NCI-H2171 (cell line): ENCODE results near the gene PCBP2.

Experiments used
- DNase-seq: peaks from one replicate; lab custom pipeline; 2025; lab: John Stamatoyannopoulos, UW

The PCBP2 gene

DNA sequence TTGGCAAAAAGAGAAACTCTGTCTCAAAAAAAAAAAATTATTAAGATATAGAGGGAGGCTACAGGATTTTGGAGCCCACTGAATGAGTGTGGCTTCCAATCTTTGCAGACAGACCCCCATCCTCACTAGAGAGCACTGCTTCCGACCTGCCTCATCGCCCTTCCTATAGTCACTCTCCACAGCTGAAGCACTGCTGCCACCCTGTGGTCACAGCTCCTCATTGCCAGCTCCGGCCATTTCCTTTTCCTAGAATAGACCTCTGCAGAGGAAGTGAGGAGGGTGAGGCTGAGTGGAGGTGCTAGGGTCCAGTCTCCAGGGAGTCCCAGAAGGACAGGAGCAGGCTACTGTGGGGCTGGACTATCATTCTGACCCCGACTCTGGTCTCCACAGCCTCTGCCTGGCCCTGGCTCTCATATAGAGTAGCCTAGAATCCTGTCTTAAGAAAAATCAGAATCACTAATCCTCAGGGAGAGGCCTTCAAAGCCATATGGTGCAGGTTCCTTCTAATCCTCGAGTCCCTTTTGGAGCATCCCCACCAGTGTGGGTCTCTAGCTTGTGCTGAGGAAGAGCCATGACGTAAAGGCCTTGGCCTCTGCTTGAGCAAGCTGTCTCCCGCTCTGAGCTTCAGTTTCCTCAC lies 56.8 kb downstream of the PCBP2 start:
- peak; percentile 44 for DNase-seq

GRCh38 chr12:53510181-53510812 lies 58.4 kb downstream of the PCBP2 start:
- no peak for DNase-seq

- no peak for DNase-seq
These were observed 62.0 kb downstream of the PCBP2 start for GRCh38 chr12:53513712-53514410.

DNA sequence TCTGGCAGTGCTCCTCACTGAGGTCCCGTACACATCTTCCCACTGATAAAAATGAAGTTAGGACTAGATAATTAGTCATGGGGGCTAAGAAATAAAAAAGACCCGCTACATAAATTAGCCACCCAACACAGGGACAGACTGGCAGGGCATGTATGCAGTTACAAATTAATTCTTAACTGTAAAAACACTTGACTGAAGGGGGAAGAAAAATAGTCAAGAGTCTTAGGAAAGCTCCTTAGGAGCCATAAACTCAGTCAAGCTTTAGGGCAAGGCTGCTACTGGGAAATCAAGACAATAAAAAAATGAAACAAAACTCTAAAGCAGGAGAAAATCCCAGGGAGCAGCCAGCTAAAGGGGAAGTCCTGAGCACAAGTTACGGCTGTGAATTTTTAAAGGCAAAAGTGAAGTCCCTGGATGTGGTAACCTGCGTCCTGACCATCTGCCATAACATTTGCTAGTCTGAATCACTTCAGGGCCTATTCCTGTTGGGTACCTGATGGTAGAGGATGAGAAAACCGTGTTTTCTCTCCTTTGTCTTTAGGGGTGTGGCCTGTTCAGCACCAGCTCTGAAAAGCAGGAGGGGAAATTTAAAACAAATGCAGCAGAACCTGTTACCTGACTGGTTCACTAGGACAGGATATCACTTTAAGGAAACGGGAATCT lies 62.9 kb downstream of the PCBP2 start:
- DNase-seq, result peak; percentile 22

- DNase-seq, result no peak
These were observed 63.4 kb downstream of the PCBP2 start for GRCh38 chr12:53515291-53515680.

DNA sequence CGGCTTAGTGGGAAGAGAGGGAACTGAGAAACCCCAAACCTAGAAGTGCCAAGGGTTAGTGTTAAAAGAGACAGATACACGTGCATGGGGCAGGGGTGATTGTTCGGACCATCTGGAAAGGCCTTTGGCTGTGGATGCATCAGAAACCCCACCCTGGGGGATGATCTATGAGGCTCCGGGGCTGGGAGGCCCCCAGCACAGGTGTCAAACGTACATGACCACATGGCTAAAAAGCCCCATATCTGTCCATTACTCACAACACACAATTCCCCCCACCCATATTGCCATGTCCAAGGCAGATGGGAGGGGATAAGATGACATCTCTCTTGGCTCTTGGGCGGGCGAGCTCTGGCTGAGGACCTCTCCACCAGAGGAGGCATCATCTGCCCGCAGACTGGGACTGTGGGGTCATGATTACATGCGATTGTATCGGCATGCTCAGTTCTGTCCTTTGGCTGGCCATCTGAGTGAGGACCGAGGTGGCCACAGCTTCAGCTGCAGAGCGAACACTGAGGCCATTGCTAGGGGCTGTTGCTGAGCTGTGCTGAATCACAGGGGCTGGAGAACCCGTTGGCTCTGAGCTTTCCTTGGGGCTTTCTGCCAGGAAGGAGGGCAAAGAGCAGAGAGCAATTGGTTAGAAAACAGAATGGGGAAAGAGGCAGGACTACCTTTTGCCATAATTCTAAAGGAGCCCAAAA lies 65.0 kb downstream of the PCBP2 start:
- no peak for DNase-seq

- no peak for DNase-seq
These were observed 66.5 kb downstream of the PCBP2 start for GRCh38 chr12:53518381-53518780.

DNA sequence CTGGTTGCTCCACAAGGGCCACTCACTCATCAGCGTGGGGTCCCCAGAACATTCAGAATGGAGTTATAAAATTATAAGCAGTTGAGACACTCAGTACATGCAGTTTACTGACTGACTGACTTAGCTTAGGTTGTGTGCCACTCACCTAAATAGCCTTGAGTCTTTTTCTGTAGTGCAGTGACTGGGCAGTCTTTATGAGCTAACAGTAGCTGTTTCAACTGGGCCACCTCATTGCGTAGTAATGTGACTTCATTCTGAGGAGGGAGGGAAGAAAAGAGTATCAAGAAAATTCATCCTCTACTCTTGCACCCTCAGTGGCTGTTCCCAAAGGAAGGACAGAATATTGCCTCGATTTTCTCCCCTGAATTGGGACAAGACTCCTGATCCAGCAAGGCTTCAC lies 71.2 kb downstream of the PCBP2 start:
- DNase-seq, result no peak

- DNase-seq, result no peak
These were observed 72.6 kb downstream of the PCBP2 start for GRCh38 chr12:53524476-53524875.

GRCh38 chr12:53530061-53530460 lies 78.2 kb downstream of the PCBP2 start:
- DNase-seq, result peak; percentile 74
